ENCODE results near the gene CELA2B.
"Not testable (repeated sequence)": the region's sequence is repeated elsewhere in the genome, so short reads cannot be mapped to it uniquely, and the experiment has no call there.

Gene CELA2B

DNA sequence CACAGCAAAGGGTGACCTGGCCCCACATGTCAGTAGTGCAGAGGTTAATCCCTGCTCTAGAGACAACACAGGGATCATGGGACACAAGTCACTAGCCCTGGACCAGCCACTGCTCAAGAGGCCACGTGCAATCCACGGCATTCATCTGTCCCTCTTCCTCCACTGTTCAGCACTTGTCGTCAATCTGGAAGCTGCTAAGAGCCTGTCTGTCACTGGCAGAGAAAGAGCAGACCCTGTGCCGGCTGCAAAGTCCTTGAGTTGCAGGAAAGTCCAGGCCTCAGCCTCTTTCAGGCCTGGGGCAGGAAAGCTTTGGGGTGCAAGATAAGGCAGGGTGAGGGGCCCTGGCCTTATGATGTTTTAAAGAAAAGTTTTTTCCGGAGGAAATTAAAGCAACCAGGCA lies 16.7 kb downstream of the CELA2B start:
- no peak for DNase-seq (ENCODE audit: low read depth in 3 of 3, low spot score in 1 of 3)

GRCh38 chr1:15493869-15494390 lies 18.0 kb downstream of the CELA2B start:
- DNase-seq (ENCODE audit: low read depth in 3 of 3, low spot score in 1 of 3): no peak

DNA sequence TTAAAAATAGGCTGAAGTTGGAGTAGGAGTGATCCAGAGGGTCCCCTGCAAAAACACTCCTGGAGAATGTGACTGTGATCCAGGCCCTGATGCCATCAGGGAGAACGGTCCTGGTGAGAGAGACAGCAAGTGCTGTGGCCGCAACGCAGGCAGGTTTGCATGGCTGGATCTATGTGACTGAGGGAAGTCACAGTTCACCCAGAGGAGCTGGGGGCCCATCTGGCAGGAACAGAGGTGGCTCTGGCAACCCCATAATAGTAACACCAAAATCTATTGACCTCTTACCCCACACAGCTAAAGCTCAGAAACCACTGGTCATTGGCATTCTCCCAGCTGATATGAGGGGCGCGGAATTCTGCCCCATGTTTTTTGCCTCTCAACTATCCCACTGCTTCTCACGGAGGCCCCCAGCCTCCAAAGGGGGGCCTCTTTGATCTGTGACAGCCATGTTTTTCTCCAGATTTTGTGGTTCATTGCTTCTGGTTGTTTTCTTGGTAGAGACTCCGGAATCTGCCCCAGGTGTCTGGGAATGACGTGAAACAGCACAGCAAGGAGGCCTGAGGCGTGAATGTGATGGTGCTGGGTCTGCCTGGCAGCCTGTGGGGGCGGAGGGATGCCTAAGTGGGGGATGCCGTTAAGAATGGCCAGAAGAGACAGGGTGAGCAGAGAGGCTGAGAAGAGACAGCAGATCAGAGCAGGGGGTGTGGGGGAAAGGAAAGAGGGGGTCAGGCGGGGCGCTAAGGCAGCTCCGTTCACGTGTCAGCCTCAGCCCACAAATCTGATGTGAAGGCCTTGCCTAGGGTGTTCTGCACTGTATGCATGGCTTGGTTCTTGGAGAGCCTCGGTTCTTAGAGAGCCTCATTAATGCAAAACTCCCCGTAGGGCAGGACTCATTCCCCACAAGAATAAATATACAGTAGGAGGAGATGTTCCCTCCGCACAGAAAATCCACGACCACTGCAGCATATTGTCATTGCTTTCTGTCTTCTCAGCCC lies 24.6 kb downstream of the CELA2B start:
- DNase-seq (ENCODE audit: low read depth in 3 of 3, low spot score in 1 of 3): no peak

GRCh38 chr1:15501208-15502032 lies 25.5 kb downstream of the CELA2B start:
- DNase-seq (ENCODE audit: low read depth in 3 of 3, low spot score in 1 of 3): peak in 1 of 3 donors; percentile 22

DNA sequence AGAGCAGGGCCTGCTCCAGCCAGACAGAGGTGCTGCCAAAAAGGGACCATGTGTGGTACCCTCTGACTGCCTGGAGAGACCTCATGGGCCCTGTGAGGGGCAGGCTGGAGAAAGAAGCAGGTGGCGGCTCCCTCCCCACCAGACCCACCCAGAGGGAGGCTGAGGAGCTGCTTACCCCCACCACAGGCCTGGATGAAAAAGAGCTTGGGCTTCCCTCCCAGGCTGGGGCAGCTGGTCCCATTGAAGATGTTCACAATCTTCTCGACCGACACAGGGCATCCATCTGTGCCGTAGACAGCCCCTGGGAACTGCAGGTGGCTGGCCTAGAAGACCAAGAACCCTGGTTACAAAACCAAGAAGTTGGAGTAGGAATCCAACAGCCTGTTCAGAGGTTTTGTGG lies 28.5 kb downstream of the CELA2B start:
- DNase-seq (ENCODE audit: low read depth in 3 of 3, low spot score in 1 of 3): no peak

- no peak for DNase-seq (ENCODE audit: low read depth in 3 of 3, low spot score in 1 of 3)
These were observed 30.9 kb downstream of the CELA2B start for GRCh38 chr1:15506831-15507230.

GRCh38 chr1:15507278-15507677 lies 31.4 kb downstream of the CELA2B start:
- no peak for DNase-seq (ENCODE audit: low read depth in 3 of 3, low spot score in 1 of 3)

DNA sequence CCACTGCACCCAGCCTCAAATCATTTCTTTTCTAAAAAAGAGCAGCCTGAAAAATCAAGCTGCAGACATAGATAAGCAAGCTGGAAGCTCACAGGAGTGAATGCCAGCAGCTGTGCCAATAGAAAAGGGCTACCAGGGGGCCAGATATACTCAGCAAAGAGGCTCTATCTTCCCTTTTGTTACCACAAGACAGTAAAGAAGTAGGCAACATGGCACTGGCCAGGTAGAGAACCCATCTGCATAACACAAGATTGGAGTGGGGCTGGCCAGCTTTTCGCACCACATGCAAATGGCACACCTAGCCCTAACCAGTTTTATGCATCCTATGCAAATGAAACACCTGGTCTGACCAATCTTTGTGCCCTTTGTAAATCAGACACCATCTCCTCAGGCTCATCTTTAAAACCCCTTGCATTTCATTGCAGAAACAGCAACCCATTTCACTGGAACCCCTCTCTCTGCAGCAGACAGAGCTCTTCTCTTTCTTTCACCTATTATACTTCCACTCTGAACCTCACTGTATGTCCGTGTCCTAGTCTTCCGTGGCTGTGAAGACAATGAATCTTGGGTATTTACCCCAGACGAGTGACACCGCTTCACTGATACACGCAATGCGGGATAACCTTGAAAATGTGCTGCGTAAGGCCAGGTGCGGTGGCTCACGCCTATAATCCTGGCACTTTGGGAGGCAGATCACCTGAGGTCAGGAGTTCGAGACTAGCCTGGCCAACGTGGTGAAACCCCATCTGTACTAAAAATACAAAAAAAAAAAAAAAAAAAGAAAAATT lies 33.0 kb downstream of the CELA2B start:
- DNase-seq (ENCODE audit: low read depth in 3 of 3, low spot score in 1 of 3): no peak

DNA sequence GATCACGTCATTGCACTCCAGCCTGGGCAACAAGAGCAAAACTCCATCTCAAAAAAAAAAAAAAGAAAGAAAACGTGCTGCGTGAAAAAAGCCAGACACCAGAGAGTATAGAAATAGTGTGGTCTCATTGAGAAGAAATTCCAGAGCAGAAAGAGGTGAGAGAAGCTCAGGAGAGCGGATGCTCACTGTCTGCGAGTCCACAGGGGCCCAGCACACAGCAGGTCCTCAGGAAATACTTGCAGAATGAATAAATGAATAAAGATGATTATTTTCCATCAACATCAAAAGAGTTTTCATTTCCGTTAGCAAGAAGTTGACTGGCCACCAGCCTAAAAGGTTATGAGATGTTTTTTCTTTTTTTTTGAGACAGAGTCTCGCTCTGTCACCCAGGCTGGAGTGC lies 33.7 kb downstream of the CELA2B start:
- DNase-seq (ENCODE audit: low read depth in 3 of 3, low spot score in 1 of 3): no peak

- DNase-seq (ENCODE audit: low read depth in 3 of 3, low spot score in 1 of 3): no peak
These were observed 34.9 kb downstream of the CELA2B start for GRCh38 chr1:15510611-15511405.

DNA sequence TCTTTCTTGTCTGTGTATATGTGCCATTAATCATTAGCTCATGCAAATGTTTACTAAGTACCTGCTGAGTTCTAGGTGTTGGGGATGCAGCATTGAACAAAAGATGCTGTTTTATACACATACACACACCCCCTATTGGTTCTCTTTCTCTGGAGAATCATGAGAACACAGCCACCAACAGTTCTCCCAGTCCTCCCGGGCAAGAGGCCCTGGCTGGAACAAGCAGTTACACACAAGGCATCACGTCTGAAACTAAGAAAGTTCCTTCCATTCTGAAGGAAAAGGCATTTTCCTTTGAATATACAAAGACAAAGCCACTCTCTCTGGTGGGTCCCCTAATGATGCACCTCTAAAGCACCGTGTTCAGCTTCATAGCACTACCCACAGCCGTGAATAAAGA lies 37.3 kb downstream of the CELA2B start:
- DNase-seq (ENCODE audit: low read depth in 3 of 3, low spot score in 1 of 3): no peak

DNA sequence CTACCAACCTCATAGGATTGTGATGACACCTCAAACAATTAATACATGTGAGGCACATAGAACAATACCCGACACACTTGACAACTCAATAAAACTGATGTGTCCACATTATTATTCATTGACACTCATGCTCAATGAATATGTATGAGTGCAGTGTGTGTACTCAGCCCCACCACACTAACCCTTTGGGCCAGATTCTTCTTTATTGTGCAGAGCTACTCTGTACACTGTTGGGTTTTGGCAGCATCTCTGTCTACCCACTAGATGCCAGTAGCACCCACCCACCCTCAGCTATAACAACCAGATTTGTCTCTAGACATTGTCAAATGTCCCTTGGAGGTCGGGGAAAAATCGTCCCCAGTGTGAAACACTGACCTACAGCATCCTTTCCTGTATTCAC lies 38.0 kb downstream of the CELA2B start:
- no peak for DNase-seq (ENCODE audit: low read depth in 3 of 3, low spot score in 1 of 3)

- not testable (repeated sequence) for DNase-seq (ENCODE audit: low read depth in 3 of 3, low spot score in 1 of 3)
These were observed 38.7 kb downstream of the CELA2B start for GRCh38 chr1:15514557-15514956.

DNA sequence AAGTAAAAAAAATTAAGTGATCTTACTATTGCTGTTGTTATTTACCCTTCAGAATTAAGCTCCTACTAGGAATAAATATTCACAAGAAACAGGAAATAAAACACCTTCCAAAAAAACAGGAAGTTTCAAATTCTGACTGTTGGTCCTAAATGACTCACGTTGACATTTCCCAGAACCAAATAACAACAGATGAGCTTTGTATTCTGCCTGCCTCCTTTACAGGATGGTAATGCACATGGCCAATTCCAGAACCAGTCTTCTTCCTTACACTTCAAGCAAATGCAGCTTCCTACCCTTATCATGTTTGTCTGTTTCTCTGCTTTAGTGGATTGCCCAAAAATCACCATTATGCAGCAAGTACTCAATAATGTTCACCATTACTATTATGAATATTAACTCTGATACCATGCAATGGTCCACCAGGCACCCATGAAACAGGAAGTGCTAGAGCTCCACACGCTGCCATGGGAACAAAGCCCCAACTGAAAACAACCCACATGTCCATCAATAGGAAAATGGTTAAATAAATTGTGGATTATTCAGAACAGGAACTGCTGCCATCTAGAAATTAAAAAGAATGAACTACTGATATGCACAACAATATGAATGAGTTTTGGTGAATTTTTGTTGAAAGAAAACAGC lies 39.2 kb downstream of the CELA2B start:
- DNase-seq (ENCODE audit: low read depth in 3 of 3, low spot score in 1 of 3): no peak

DNA sequence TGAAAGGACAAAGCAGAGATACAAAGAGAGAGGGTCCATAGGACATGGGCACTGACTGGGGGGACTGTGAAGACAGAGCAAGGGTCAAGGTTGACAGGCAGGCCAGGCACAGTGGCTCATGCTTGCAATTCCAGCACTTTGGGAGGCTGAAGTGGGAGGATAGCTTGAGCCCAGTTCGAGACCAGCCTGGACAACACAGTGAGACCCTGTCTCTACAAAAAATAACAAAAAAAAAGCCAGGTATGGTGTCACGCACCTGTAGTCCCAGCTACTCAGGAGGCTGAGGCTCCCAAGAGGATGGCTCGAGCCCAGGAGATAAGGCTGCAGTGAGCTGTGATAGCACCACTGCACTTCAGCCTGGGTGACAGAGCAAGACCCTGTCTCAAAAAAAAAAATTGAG lies 43.7 kb downstream of the CELA2B start:
- no peak for DNase-seq (ENCODE audit: low read depth in 3 of 3, low spot score in 1 of 3)

DNA sequence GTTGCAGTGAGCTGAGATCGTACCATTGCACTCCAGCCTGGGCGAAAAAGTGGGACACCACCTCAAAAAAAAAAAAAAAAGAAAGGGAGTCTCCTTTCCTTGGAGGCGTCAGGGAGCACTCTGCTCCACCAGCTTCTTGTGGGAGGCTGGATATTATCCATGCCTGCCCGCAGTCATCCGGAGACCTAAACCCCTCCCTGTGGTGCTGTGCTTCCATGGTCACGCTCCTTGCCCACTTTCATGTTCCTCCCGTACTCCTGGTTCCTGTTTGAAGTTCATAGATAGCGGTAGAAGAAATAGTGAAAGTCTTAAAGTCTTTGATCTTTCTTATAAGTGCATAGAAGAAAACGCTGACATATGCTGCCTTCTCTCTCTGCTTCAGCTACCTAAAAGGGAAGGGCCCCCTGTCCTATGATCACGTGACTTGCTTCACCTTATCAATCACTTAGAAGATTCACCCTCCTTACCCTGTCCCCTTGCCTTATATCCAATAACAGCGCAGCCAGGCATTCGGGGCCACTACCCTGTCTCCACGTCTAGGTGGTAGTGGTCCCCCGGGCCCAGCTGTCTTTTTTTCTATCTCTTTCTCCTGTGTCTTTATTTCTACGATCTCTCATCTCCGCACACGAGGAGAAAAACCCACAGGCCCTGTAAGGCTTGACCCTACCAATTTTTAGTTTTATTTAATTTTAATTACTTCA lies 45.5 kb downstream of the CELA2B start:
- DNase-seq (ENCODE audit: low read depth in 3 of 3, low spot score in 1 of 3): not testable (repeated sequence)

DNA sequence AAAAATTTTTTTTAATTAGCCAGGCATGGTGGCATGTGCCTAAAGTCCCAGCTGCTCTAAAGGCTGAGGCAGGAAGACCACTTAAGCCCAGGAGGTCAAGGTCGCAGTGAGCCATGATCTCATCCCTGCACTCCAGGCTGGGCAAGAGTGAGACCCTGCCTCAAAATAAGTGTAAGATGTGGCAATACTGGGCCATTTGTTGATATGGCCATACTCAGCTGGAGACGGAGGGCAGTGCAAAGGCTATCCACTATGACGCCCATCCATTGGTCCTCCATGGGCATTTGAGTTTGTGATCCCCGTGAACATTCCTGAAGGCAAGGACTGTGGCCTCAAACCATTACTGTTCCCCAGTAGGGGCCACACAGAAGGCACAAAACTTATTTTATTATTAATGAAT lies 46.6 kb downstream of the CELA2B start:
- DNase-seq (ENCODE audit: low read depth in 3 of 3, low spot score in 1 of 3): no peak

- DNase-seq (ENCODE audit: low read depth in 3 of 3, low spot score in 1 of 3): no peak
These were observed 47.5 kb downstream of the CELA2B start for GRCh38 chr1:15523104-15524020.

Measured in stimulated activated CD4-positive, alpha-beta T cell treated with anti-CD3 and anti-CD28 coated beads, TNF-alpha, amount 100 ng/mL, for 1 hour (primary cell).